ENCODE measurements around the gene PLPP1.
"Not testable (repeated sequence)": the region's sequence is repeated elsewhere in the genome, so short reads cannot be mapped to it uniquely, and the experiment has no call there.

Gene PLPP1

GRCh38 chr5:55547781-55548180 lies 13.0 kb upstream of the PLPP1 start:
- in situ Hi-C loops (cut with HindIII; ENCODE audit: low sequenced_read_pairs): no loop called here

DNA sequence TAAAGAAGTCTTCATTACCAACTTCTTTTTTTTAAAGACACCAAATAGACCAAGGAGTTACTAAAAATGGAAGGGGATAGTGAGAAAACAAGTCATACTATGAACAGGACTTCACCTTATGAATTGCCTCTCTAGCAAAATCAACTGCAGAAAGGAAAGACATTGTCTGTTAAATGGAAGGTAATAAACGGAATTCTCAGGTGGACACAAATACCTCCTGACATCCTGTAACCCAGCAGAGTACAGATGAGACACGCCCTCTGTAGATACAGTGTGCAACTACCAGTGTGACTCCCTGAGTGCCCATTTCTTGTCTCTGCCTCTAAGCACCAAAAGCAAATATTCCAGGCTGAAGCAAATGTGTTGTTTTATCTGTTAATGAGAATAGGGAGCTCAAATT lies 12.2 kb upstream of the PLPP1 start:
- in situ Hi-C loops (cut with HindIII; ENCODE audit: low sequenced_read_pairs): no loop called here

DNA sequence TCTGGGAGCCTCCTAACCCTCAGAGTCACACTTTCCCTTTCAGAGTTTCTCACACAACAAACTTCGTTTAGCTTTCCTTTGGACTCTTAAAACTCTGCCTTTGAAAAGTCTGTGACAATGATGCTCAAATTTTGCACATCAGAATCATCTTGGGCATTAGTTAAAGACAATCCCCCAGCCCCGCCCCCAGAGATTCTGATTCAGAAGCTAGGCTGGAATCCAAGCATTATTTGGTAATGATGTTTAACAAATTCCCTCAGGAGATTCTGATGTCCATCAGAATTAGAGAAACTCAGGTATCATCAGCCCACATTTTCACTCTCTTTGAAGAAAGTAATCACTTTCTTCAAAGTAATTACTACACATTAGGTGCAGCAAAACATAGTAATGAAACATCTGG lies 9.6 kb upstream of the PLPP1 start:
- in situ Hi-C loops (cut with HindIII; ENCODE audit: low sequenced_read_pairs): no loop called here

DNA sequence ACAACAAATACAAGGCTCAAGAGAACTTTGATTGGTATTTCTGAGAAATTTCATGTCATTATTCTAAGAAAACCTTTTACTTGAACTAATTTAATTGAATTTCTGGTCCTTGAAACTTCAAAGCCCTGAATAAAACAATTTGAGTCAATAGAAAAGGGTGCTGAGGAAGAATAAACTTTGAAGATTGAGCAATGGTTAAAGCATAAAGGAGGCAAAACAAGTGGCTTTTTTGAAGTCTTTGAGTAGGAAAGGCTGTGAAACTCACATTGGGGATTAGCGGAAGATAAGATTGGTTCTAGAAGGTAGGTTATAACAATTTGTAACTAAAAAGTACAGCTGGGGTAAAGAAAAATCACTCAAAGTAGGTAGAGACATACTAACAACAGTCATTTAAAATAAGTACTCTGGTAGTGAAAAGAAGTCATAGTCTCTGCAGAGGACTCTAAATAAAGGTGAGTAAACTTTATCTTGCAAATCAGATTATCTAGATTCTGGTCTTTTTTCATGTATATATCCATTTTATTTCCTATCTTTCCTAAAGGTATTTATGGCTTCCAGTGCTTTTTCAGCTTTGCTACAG lies 6.4 kb upstream of the PLPP1 start:
- in situ Hi-C loops (cut with HindIII; ENCODE audit: low sequenced_read_pairs): no loop called here

- in situ Hi-C loops (cut with HindIII; ENCODE audit: low sequenced_read_pairs): no loop called here
Observed at GRCh38 chr5:55540525-55540924, 5.8 kb upstream of the PLPP1 start.

- in situ Hi-C loops (cut with HindIII; ENCODE audit: low sequenced_read_pairs): no loop called here
Observed at GRCh38 chr5:55540024-55540423, 5.3 kb upstream of the PLPP1 start.

DNA sequence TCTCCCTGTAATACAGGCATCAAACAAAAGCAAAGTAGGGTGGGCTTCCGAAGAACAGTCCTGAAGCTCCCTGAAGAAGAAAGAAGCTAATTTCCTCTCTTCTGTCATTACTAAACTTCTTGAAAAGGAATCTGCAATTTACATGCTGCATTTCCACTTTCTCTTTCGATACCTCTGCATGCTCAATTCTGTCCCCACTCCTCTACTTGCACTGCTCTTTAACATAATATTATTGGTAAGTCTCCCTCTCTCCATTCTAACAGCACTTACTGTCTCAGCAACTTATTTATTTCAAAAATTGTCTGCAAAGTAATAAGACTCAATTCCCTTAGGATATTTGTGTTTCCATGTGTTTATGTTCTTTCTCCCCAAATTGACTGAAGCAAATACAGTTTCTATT lies 3.9 kb upstream of the PLPP1 start:
- in situ Hi-C loops (cut with HindIII; ENCODE audit: low sequenced_read_pairs): no loop called here

- in situ Hi-C loops (cut with HindIII; ENCODE audit: low sequenced_read_pairs): not testable (repeated sequence)
Observed at GRCh38 chr5:55537315-55537714, 2.6 kb upstream of the PLPP1 start.

DNA sequence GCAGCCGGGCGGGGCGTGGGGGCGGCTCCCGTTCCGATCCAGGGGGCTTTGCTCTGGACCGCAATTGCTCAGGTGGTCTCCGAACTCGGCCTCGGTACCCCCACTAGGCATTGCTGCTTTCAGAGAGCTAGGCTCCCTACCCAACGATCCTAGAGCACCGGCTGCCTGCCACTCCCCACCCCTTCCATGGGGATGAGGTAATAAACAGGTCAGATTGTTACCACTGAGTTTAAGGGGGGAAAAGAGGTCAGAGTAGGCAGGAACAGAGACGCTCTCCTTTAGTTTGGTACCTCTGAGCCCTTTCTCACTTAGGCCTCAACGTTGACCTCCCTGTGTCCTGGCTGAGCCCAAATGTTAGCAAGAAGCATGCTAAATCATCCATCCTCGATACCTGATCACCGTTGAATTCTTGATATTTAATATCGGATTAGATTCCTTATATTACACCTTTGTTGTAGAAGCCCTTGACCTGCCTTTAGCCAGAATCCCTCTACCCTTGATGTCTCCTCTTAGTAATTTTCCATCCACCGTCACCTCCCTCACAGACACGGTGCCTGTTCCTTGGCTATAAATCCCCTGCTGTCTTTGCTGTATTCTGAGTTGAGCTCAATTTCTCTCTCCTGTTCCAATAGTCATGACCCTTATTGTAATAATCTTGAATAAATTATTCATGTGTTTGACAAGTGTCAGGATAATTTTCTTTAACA lies 588 bp upstream of the PLPP1 start:
- in situ Hi-C loops (cut with HindIII; ENCODE audit: low sequenced_read_pairs): no loop called here

DNA sequence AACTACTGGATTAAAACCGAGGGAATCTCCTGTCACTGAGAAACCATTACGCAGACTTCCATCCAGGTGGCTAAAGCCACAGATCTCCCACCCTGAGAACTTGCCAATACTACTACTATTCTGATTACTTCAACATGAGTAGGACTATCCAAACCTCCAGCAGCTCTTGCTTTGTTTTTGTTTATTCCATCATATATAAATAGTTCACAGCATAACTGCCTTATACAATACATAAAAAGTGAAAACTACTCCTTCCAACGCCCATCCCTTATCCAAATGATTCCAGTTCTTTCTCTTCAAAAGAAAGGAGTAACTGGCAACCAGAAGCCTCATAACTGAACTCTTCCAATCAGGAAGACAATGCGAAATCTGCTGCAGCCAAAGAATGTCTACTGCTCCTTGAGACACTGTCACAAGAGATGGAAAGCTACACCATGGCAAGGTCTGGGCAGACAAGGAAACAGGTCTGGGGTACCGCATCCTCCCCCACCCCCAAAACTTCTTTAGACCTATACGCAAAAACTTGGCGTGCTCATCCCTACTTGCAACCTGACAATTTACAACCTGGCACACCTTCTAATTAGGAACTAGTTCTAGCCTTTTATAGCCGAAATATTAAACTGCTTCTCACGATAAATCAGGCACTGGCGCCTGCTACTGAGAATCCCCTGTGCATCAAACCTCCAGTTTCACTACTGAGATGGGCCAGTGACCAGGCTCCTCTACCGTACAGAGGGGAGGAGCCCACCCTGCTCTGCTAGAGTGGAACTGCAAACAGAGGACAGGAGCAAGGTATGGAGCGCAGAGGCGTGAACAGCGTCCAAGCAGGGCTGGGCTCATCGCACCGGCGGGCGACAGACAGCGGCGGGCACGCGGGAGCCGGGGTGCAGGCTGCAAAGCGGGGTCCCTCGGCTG lies 986 bp downstream of the PLPP1 start:
- in situ Hi-C loops (cut with HindIII; ENCODE audit: low sequenced_read_pairs): no loop called here

- in situ Hi-C loops (cut with HindIII; ENCODE audit: low sequenced_read_pairs): no loop called here
Observed at GRCh38 chr5:55530669-55531068, 4.1 kb downstream of the PLPP1 start.

DNA sequence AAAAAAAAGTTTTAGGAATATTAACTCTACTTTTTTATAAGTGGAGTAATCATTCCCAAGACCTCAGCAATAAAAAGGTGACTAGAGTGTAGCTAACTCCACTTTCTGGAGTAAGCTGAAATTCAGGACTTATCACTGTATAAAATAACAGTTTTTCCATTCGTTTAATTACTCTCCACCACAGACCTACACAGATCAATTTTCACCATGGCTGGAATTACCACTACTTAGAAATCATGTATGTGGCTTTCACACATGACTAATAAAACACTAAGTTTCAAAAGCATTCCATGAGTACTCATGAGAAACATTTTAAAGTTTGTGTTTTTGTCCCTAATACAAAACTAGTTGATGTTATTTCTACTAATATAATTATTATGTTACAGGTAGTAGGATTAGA lies 9.9 kb downstream of the PLPP1 start:
- in situ Hi-C loops (cut with HindIII; ENCODE audit: low sequenced_read_pairs): no loop called here

GRCh38 chr5:55523293-55523692 lies 11.5 kb downstream of the PLPP1 start:
- in situ Hi-C loops (cut with HindIII; ENCODE audit: low sequenced_read_pairs): no loop called here

DNA sequence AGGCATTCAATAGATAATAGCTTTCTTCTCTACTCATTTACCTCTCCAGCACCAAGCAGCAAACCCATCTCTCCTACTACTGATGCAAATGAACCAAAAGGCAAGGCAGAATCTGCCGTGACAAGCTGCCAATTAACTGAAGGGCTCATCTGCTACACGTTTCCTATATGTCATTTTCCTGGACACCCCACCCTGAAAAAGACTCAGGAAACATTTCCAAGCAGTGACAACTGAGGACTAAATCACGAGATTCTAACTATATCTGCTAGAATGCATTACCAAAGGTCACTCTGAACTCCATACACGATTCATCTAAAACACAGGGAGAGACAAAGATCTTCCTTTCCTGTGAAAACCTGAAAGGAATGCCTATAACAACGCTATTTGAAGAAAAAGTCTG lies 12.9 kb downstream of the PLPP1 start:
- in situ Hi-C loops (cut with HindIII; ENCODE audit: low sequenced_read_pairs): no loop called here

GRCh38 chr5:55520117-55520839 lies 14.5 kb downstream of the PLPP1 start:
- in situ Hi-C loops (cut with HindIII; ENCODE audit: low sequenced_read_pairs): no loop called here

DNA sequence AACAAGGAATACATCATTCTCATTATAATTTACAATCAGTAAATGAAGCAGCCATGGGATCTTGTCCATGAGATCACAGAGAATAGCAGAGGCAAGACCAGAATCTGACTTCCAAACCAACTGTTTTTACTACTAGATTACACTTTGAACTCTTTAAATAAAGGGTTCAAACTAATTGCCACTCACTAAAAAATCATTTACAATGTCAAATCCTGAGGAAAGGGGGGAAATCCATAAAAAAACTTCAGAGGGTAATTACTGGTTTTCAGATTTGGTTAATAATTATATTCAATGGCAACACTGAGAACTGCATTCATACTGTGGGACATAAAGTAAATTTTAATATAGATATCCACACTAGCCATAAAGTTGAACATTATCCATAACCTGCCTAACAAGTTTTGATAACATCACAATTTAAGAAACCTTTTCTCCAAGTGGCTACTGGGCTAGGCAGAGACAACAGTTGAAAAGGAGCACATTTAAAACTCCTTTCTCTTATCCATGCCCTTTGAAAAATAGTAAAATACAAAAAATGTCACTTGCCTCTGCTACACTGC lies 15.9 kb downstream of the PLPP1 start:
- in situ Hi-C loops (cut with HindIII; ENCODE audit: low sequenced_read_pairs): no loop called here

DNA sequence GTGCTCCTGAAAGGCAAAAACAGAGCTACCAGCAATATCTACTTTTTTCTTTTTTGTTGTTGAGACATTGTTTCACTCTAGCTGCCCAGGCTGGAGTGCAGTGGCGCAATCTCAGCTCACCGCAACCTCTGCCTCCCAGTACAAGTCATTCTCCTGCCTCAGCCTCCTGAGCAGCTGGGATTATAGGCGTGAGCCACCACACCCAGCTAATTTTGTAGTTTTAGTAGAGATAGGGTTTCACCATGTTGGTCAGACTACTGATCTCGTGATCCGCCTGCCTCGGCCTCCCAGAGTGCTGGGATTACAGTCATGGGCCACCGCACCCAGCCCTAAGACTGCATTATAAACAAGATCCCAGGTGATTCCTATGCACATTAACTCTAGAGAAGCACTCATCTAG lies 17.0 kb downstream of the PLPP1 start:
- in situ Hi-C loops (cut with HindIII; ENCODE audit: low sequenced_read_pairs): no loop called here

DNA sequence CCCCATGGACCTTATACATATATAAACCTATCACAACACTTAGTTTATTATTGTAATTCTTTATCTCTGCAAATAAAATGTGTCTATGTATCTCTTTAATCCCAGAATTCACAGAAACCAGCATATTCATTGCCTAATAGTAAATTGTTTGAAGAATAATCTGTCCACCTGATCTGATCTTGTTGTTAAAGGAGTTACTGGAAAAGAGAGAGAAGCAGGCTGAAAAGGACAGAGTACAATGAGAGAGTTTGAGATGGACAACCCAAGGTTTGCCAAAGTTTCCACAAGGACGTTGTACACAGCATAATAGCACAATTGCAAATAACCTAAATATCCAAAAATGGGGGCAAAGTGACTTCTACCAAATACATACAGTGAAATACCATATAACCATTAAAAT lies 23.8 kb downstream of the PLPP1 start:
- in situ Hi-C loops (cut with HindIII; ENCODE audit: low sequenced_read_pairs): no loop called here

DNA sequence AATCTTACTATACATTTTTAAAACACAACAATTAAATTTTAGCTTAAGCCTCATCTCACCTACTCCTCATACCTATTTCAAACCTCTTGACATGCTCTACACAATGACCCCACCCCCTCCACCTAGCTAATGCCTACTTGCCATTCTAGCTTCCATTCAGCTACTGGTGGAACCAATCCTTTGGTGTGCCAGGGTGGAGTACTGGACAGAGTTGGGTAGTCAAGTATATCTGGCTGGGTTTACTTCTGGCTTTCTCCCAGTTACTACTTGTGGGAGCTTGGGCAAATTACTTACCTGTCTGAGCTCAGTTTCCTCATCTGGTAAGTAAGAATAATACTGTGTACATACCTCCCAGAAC lies 24.3 kb downstream of the PLPP1 start:
- in situ Hi-C loops (cut with HindIII; ENCODE audit: low sequenced_read_pairs): no loop called here

- in situ Hi-C loops (cut with HindIII; ENCODE audit: low sequenced_read_pairs): no loop called here
Observed at GRCh38 chr5:55509796-55510522, 24.8 kb downstream of the PLPP1 start.
